ENCODE measurements around the gene IFFO2. TPM values are rescaled to one million over a fixed set of nuclear protein-coding genes. Genes with fewer than 3 reads are reported as not detected.

The IFFO2 gene
- total and polyA plus RNA-seq, 2 donors (not counting 3 experiments of a cell fraction or from before 2014, with no cell fraction given): 31.1 to 31.3 TPM

- Histone ChIP-seq H3K9me3 (replicated peaks; ENCODE audit: control insufficient read depth, insufficient read depth, low read length) (no peaks in the 10 kb centered on the region), H3K9ac (replicated peaks; ENCODE audit: extremely low read depth, insufficient read depth, low read length) (no peak overlapping the region), H3K79me2 (ENCODE audit: control insufficient read depth, insufficient read depth, low read length) (no peaks in the 10 kb centered on the region), H2AFZ (ENCODE audit: low read depth, low read length) (no peak overlapping the region), H3K27me3 (ENCODE audit: control insufficient read depth in 2 of 2, insufficient read depth in 2 of 2, low read length in 2 of 2) (no peaks in the 10 kb centered on the region), H3K27ac (ENCODE audit: insufficient read depth, low read depth, low read length) (no peak overlapping the region), H3K9me1 (replicated peaks; ENCODE audit: control insufficient read depth, extremely low read depth, insufficient read depth, low read length) (no peaks in the 10 kb centered on the region), H3K36me3 (ENCODE audit: control insufficient read depth in 2 of 2, extremely low read depth in 1 of 2, insufficient read depth in 2 of 2, low read length in 2 of 2) (no peaks in the 10 kb centered on the region), H3K4me1 (ENCODE audit: control insufficient read depth, extremely low read depth, insufficient read depth, low read length) (peaks cover 15% of the 10 kb centered on the region), H4K20me1 (replicated peaks; ENCODE audit: control insufficient read depth, extremely low read depth, insufficient read depth, low read length) (no peaks in the 10 kb centered on the region), H3K4me2 (ENCODE audit: insufficient read depth, low read length) (no peak overlapping the region), H3K4me3 (replicated peaks in 1 of 3; ENCODE audit: insufficient read depth in 1 of 3, low read depth in 1 of 3, low read length in 3 of 3) (no peak overlapping the region)
- no TSS peak for BruUV-seq (replicated peaks)
- ChIA-PET CTCF (interaction anchor here (2.1 to 3.3 kb wide), 4 partner anchors 47 to 90 kb away, joined by 11 to 29 read pairs (median 18); no protein-coding TSS in a partner anchor), POLR2A (interaction anchor here (2.2 kb wide), 1 partner anchor 66 kb away, joined by 7 read pairs; no protein-coding TSS in a partner anchor)
- TF ChIP-seq CTCF (IDR thresholded peaks at IDR 0.05; ENCODE audit: extremely low read depth in 1 of 2, insufficient read depth in 1 of 2, low read depth in 1 of 2, low read length in 2 of 2) (no peak), POLR2A (IDR thresholded peaks at IDR 0.05; ENCODE audit: low read depth, low read length) (no peak)
- no peak for FAIRE-seq
- dilution Hi-C loops (cut with MboI; ENCODE audit: extremely low pct_ligation_motif_present, low sequenced_read_pairs): no loop called here
- intact Hi-C loops (cut with micrococcal nuclease): loop anchor here (5.0 kb wide), 2 partner anchors 93 to 108 kb away; no protein-coding TSS in a partner anchor
- no peak for DNase-seq (ENCODE audit: low read depth, low spot score)
These were observed 17.5 kb upstream of the IFFO2 start for GRCh38 chr1:18974005-18974404.

GRCh38 chr1:18973446-18973955 lies 17.0 kb upstream of the IFFO2 start:
- no peak overlapping the region for H3K9ac ChIP-seq (replicated peaks; ENCODE audit: extremely low read depth, insufficient read depth, low read length)
- H3K79me2 ChIP-seq (ENCODE audit: control insufficient read depth, insufficient read depth, low read length): no peaks in the 10 kb centered on the region
- CTCF ChIA-PET: interaction anchor here (0.9 to 5.0 kb wide), 24 partner anchors 10 to 376 kb away, joined by 3 to 137 read pairs (median 6); partner anchors contain the start of genes ALDH4A1 and IFFO2
- no peaks in the 10 kb centered on the region for H4K20me1 ChIP-seq (replicated peaks; ENCODE audit: control insufficient read depth, extremely low read depth, insufficient read depth, low read length)
- DNase-seq (ENCODE audit: low read depth, low spot score) (no peak), FAIRE-seq (no peak)
- dilution Hi-C loops (cut with MboI; ENCODE audit: extremely low pct_ligation_motif_present, low sequenced_read_pairs): no loop called here
- no peak overlapping the region for H3K4me3 ChIP-seq (replicated peaks in 1 of 3; ENCODE audit: insufficient read depth in 1 of 3, low read depth in 1 of 3, low read length in 3 of 3)
- no peaks in the 10 kb centered on the region for H3K27me3 ChIP-seq (ENCODE audit: control insufficient read depth in 2 of 2, insufficient read depth in 2 of 2, low read length in 2 of 2)
- H3K36me3 ChIP-seq (ENCODE audit: control insufficient read depth in 2 of 2, extremely low read depth in 1 of 2, insufficient read depth in 2 of 2, low read length in 2 of 2): no peaks in the 10 kb centered on the region
- H3K9me1 ChIP-seq (replicated peaks; ENCODE audit: control insufficient read depth, extremely low read depth, insufficient read depth, low read length): no peaks in the 10 kb centered on the region
- TF ChIP-seq JUN (IDR thresholded peaks at IDR 0.05; ENCODE audit: borderline replicate concordance, insufficient read depth, insufficient read length, low read depth) (no peak), FOS (IDR thresholded peaks at IDR 0.05; ENCODE audit: borderline replicate concordance, insufficient read depth, low read length) (no peak), GATA2 (IDR thresholded peaks at IDR 0.05; ENCODE audit: insufficient read depth, insufficient read length, low read depth, low read length) (no peak), MAX (IDR thresholded peaks at IDR 0.05; ENCODE audit: insufficient read depth, insufficient read length) (no peak), POLR2A (IDR thresholded peaks at IDR 0.05; ENCODE audit: low read depth, low read length) (no peak), POLR2AphosphoS5 (IDR thresholded peaks at IDR 0.05; ENCODE audit: insufficient read depth, low read depth, low read length) (no peak), EZH2 (IDR thresholded peaks at IDR 0.05; ENCODE audit: borderline replicate concordance, low read depth, low read length, severe bottlenecking) (no peak), MYC (IDR thresholded peaks at IDR 0.05; ENCODE audit: low read depth, low read length) (no peak), CTCF (IDR thresholded peaks at IDR 0.05; ENCODE audit: extremely low read depth in 1 of 2, insufficient read depth in 1 of 2, low read depth in 1 of 2, low read length in 2 of 2) (no peak)
- POLR2A ChIA-PET: interaction anchor here (1.0 to 2.2 kb wide), 5 partner anchors 17 to 71 kb away, joined by 3 to 8 read pairs (median 4); partner anchors contain the start of genes ALDH4A1 and IFFO2
- BruUV-seq (replicated peaks): no TSS peak
- H2AFZ ChIP-seq (ENCODE audit: low read depth, low read length): no peak overlapping the region
- intact Hi-C loops (cut with micrococcal nuclease): loop anchor here (2.0 to 5.0 kb wide), 3 partner anchors 37 to 109 kb away; no protein-coding TSS in a partner anchor
- peaks cover 15% of the 10 kb centered on the region for H3K4me1 ChIP-seq (ENCODE audit: control insufficient read depth, extremely low read depth, insufficient read depth, low read length)
- H3K9me3 ChIP-seq (replicated peaks; ENCODE audit: control insufficient read depth, insufficient read depth, low read length): no peaks in the 10 kb centered on the region
- peak overlapping the region; percentile 19 for H3K27ac ChIP-seq (ENCODE audit: insufficient read depth, low read depth, low read length)
- peak overlapping the region; percentile 48 for H3K4me2 ChIP-seq (ENCODE audit: insufficient read depth, low read length)
